GM18868 (cell line): ENCODE measurements around the gene SPP2.
A peak's percentile ranks its signal among the peaks of the same experiment; 100 is the strongest.

ENCODE experiments used
- ATAC-seq: cut with Tn5 transposase; IDR thresholded peaks from one replicate; pipeline ENCODE4 v1.9.1; 2021; ENCODE audit warnings: mild to moderate bottlenecking, moderate library complexity; ENCODE audit not compliant: unreplicated experiment

SPP2 gene, protein sequence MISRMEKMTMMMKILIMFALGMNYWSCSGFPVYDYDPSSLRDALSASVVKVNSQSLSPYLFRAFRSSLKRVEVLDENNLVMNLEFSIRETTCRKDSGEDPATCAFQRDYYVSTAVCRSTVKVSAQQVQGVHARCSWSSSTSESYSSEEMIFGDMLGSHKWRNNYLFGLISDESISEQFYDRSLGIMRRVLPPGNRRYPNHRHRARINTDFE

DNA sequence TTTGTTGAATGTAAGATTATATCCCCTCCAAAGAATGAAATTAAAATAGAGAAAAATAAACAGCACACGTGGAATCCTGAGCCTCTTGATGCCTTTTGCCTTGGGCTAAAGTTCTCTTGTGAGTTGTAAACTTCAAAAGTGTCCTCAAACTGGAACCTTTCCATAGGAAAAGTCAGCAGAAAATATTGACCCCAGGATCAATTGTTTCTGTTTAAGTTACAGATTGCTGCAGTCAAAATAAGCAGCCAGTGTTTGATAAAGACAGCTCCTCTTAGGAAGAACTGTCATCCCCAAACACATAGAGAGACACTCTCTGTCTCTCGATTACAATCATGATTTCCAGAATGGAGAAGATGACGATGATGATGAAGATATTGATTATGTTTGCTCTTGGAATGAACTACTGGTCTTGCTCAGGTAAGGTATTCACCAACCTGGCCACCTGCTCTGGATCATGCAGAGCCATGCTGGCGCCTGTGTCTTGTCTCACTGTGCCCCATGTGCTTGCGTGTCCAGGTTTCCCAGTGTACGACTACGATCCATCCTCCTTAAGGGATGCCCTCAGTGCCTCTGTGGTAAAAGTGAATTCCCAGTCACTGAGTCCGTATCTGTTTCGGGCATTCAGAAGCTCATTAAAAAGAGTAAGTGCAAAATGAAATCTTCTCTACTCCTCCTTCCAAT is at the start of gene SPP2:
SPP2 (plus strand) TSS at position 248 of the 681 bp plus-strand sequence; CDS start at position 333, 85 bp downstream.
- no peak for ATAC-seq

DNA sequence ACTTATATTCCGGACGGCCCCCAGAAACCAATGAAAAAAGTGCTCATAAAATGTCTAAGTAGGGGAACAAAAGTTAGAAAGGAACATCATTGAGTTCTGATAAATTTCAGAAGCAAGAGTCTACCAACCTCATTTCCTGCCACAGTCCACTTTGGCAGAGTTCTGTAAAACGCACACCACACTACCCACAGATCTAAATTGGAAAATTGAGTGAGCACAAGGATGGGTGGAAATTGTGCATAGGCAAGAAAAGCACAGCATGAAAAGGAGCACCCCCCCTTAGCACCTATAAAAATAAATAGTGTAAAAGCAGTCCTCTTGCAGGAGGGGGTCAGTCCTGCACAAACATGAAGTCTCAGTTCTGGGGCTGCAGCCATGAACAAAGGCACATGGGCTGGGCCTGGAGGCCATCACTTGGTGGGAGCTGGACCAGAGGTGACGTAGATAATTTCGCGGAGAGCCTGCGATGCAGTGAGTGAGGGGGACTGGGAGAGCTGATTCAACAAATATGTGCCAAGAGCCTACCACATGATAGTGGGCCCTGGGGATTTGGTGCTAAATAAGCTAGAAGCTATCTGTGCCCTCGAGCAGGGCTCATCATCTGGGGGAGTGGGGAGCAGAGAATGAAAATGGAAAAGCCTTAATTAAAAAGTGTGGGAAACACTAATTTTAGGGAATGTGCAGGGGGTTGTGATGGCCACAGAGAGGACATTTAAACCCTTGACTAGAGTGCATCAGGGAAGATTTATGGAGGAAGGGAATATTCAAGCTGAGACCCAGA is 48.9 kb upstream of the SPP2 start:
- ATAC-seq = no peak

DNA sequence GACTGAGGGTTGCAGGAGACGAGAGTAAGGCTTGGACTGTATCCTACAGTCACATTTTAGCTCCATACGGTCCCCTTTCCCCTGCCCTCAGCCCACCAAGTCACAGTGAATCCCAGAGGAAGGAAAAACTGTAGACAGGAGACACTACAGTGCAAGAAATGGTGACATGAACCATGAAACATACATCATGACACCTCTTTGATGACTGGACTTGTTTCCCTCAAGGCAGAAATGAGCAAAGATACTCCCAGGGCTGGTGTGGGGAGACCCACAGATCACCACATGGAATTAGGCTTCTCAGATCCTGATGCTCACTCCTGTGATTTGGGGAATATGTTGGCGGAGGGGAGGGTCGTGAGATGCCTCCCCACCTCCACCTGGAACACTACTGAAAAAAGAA is 48.2 kb upstream of the SPP2 start:
- ATAC-seq = no peak

DNA sequence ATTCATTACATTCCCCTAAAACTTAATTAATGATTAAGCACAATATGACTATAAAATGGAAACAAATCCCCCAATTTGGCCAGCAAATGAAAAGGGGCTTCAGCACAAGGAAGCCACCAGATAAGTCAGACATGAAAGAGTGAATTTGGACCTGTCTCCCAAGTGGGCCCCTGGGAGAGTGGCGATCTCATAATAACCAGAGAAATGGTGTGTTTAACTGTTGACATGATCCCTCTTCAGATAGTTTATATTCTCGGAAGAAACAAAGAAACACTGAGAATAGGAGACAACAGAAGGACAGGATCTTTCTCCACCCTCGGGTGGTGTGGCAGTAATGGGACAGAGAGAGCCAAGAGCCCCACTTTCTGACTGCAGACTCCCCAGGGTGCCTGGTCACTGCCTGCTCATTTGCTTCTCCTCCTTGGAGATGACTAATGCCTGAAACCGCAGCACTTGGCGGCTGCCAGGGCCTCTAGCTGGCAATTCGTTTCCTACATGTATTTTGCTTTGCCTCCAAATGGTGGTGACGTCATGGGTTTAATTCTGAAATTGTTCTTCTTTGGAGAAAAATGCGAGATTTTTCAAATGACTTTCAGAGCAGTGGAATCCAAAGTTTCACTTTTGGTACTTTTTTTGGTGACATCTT is 46.4 kb upstream of the SPP2 start:
- no peak for ATAC-seq

DNA sequence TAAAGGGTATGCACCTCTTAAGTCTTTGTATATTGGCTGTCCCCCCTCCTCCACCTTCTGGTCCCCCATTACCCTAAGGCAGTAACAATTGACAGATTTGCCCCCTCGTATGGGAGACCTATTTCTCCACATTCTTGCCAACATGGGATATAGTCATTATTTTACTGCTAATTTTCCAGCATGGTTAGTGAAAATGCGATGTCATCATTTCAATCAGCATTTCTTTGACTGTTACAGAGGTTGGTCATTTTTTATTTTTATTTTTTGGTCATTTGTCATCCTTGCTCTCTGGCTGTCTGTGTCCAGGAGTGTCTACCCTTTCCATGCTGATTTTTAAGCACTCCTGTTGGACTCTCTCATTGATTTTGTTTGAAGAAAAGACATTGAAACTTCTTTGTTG is 45.4 kb upstream of the SPP2 start:
- ATAC-seq = no peak

DNA sequence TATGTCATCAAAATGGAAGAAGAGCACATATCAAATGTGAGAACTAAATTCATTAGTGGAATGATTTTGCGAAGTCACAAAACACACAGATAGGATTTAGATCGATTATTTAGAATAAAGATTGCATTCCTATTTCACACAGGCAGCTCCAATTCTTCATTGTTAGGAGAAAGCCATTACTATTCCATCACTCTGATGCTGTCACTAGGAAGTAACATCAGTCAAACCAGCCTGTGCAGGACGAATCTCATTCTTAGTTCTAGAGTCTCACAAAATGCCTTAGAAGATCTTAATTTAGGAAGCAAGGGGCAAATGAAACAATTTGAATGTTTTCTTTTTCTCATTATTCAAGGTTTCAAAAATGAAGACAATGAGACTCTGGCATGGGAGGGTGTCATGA is 44.0 kb upstream of the SPP2 start:
- no peak for ATAC-seq

DNA sequence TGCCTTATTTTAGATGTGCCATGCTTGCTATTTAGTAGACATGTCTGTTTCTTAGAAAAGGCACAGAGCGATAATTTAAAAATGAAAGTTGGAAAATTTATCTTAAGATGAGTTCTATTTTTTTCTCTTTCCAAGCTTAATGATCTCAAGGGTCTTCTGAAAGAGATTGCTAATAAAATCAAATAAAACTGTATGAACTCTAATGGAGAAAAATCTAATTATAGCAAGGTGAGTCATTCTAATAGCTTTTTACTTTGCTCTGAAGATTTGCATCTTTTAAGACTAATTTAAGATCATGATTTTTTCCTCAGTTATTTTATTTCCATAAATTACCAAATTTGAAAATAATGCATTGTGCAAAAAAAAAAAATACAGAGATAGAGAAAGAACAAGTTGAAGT is 36.1 kb upstream of the SPP2 start:
- ATAC-seq = no peak

DNA sequence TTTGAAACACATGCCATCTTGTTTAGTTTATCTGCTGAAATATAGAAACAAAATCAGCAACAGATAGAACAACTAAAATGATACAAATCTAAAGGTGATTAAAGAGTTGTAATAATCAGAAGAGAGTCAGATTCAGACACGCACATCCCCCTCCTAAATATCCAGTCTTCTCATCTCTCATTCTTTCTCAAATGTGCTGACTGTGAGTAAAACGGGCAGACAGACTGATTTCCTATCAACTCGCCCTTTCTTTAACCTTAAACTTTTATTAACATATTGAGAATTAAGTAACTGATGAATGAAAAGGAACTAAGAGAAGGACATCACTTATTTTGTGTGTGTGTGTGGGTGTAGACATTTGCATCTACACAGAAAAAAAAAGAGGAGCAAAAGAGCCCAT is 34.6 kb upstream of the SPP2 start:
- no peak for ATAC-seq

DNA sequence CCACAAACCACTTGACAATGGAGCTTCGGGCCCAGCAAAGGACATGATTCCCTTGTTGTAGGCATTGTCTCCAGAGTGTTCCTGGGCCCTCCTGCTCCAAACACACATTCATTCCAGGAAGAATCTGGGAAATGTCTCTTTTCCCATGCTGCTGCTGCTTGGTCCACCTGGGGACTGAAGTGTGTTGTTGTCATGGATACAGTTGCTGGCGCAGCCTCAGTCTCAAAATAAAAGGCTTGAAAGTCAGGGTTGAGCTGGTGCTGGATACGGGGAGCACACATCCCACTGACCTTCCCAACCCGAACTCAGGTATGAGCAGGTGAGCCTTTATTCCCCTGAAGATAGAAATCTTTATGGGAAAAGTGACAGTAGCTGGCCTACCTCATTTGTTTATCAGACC is 30.6 kb upstream of the SPP2 start:
- no peak for ATAC-seq

DNA sequence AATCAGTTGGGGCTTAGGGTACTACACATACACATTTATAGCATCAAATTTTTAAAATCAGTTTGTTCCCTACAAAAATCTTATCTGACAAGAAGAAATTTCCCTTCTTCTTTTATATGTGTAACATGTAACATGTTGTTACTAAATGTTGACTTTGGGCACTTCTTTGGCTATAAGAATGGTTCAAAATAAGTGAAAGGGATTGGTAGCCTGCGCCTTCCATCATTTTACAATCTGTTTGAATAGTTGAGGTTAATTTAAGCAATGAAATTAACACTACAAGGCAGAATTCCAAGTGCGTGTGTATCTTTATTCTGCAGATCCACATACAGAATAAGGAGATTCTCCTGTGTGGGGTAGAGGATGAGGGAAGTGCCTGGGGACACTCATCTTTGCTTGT is 30.2 kb upstream of the SPP2 start:
- ATAC-seq = no peak

DNA sequence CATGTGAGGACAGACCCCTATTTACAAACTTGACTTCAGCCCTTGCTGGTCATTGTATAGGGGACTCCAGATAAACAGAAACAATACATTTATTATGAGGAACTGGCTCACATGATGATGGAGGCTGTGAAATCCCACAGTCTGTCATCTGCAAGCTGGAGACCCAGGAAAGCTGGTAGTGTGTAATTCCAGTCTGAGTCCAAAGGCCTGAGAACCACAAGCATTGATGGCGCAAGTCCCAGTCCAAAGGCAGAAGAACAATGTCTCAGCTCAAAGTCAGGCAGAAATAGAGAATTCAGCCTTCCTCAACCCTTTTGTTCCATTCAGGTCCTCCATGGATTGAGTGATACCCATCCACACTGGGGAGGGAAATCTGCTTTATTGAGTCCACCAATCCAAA is 28.1 kb upstream of the SPP2 start:
- ATAC-seq = no peak

DNA sequence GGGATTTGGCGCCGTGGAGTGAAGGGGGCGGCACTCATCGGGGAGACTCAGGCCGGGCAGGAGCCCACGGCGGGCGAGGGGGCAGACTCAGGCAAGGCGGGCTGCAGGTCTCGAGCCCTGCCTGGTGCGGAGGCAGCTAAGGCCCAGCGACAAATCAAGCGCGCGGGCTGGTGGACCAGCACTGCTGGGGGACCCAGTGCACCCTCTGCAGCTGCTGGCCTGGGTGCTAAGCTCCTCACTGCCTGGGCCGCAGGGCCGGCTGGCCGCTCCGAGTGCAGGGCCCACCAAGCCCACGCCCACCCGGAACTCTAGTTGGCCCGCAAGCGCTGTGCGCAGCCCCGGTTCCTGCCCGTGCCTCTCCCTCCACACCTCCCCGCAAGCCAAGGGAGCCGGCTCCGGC is 26.2 kb upstream of the SPP2 start:
- ATAC-seq = no peak

DNA sequence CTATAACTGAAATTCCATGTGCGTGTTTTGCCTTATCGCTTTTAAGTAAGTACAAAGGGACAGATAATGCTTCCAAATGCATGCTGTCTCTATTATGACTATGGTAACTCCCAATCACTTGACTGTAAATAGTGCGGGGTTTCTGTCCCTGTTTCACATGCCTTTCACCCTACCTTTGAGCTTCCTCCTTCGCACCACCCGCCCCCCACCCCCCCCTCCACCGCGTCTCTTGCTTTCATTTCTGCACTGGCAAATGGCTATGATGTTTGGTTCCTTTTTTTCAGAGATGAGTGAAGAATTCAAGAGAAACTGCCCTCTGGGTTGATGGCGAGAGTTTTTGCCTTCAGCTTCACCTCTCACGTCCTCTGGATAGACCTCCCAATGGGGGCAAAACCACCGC is 25.0 kb upstream of the SPP2 start:
- ATAC-seq = peak; percentile 59

DNA sequence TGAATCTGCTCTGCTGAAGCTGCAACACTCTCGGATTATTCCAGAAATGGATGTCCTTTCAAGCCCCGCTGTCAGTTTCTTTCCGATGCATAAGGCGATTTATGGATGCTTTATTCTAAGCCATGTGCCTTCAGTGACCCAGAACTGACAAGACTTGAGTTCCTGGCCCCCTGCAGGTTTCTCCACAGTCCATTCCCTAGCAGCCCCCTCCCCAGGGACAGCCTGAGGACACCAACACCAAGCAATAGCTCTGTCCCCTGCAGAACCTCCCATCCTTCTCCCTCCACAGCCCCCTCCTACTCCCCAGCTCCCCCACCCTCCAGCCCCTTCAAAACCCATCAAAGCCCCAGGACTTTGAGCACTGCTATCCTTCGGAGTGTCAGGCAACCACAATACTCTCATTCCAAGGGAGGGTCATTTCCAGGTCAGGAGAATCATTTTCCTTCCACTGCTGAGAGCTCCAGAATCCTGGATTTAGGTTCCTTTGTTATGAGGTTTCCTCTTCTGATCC is 24.6 kb upstream of the SPP2 start:
- no peak for ATAC-seq

DNA sequence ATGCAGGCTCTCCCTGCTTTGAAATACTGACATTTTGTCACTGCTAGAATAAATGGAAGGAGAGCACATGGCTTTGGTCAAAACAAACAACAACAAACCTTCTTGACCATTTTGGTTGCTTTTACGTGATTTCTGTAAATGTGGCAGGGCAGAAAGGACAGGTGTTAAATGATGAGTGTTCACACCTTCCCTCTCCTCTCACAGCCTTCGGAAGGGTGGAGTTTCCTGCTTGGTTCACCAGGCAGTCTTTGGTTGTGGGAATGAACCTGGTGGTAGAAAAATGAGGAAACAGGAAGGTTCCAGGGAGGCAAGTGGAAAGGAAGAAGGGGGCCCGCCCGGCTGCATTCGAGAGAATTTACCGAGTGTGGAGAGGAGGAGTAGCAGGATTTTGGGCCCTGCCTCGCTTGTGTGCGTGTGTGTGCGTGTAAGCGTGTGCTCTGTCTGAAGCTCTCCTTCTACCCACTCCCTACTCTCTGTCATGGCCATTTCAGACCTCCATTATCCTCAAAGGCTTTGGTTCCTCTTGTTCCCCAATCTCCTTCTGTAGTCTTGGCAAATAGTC is 23.7 kb upstream of the SPP2 start:
- ATAC-seq = no peak

DNA sequence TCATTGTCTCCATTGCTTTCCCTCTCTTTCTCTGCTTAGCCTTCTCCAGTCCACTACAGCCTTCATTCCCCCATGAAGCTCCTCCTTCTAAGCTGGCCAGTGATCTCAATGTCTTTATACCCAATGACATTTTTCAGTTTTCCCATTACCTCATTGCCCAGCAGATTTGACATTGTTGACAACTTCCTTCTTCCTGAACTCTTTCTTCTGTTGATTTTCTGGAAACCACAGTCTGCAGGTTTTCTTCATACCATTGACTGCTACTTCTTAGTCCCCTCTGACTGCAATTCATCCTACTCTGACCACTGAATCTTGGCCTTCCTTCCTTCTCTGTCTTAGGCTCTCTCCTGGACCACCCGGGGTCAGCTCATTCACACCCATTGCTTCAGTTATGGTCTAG is 22.9 kb upstream of the SPP2 start:
- no peak for ATAC-seq

DNA sequence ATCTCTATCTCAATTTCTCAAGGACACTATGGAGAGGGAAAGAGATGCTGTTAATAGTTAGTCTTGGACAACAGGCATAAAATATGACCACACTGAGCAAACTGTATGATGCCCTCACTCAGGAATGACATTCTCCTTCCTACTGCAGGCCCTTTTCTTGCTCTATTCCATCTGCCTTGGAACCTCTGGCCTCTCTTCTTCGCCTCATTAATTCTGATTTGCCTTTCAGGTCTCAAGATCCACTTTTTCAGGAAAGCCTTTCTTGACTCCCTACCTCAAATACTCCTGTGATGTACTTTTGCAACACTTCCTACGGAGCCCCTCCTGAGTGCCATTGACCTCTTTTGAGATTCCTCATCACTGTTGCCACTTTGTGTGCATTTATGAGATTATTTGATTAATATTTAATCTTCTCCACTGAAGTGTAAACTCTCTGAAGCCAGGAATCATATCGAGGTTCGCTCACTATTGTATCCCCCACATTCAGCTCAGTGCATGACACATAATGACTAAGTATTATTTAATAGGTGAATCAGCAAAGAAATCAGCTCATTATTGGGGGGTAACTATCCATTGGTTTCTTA is 21.3 kb upstream of the SPP2 start:
- no peak for ATAC-seq

DNA sequence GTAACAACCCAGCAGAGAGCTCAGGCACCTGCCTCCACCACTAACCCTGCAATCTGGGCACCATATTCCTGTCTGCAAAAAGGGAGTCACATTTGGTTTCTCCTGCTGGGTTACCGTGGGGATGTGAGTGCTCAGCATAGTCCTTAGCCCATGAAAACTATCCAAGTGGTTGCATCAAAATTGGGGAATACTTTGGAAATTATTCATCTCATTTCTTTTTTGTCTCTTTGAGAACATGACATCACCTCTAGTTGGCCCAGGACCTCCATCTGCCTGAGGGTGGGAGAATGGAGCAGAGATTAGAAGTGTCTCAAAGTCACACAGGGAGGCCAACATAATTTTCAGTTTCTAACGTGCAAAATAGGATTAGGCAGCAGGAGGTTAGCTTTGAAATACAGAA is 19.3 kb upstream of the SPP2 start:
- no peak for ATAC-seq

DNA sequence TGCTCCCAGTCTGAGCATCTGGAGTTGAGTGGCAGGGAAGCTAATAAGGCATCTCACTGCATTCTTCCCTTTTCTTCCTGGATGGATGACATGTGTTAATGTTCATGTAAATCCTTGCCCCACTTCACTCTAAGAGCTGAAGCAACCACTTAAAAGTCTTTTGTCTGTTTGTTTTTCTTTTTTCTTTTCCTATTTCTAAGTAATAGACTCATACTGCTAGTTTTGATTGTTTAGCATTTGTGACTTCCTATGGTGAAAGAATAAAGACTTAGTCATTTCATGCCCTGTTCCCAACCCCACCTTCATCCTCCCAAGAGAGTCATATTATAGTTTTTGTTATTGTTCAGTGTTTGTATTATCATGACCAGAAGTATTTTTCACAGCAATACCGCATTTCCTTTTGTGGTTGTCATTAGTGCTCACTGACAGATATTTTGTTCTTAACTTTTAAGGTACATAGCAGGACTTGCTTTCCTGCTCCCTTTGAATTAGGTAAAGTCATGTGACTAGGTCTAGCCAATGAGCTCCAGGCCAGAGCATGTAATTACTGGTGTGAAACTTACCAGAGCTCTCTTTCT is 18.1 kb upstream of the SPP2 start:
- ATAC-seq = no peak

DNA sequence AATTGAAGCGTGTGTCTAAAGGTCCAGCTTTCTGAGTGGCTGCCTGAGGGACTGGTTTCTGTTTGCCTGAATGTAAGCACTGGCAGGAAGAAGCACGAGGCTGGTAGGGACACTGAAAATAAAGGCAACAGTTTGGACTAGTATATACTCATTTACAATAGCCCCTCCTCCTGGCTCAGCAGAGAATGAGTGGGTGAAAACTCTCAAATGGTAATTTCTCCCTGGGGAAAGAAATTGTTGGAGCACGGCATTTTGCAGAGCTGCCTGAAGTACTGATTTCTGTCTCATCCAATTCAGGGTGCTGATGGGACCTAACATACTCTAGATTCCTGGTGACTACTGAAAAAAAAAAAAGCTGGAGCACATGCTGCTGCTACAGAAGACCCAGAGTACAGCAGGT is 17.3 kb upstream of the SPP2 start:
- no peak for ATAC-seq
